Astrocyte of the hippocampus (primary cell): ENCODE results near the gene VAV3.

Source experiments
- DNase-seq: peaks from one replicate; pipeline ENCODE4 v3.0.0; 2011; ENCODE audit warnings: low read depth, low spot score

VAV3 gene

GRCh38 chr1:107793896-107794453, 171.0 kb downstream of the VAV3 start:
- peak; percentile 40 for DNase-seq

- no peak for DNase-seq
These were observed 173.6 kb downstream of the VAV3 start for GRCh38 chr1:107791348-107791747.

GRCh38 chr1:107789817-107790524, 175.0 kb downstream of the VAV3 start:
- no peak for DNase-seq

GRCh38 chr1:107788206-107789202, 176.5 kb downstream of the VAV3 start:
- peak; percentile 16 for DNase-seq

GRCh38 chr1:107787299-107787698, 177.7 kb downstream of the VAV3 start:
- DNase-seq: no peak

- no peak for DNase-seq
These were observed 178.7 kb downstream of the VAV3 start for GRCh38 chr1:107786203-107786845.

GRCh38 chr1:107785496-107786202, 179.3 kb downstream of the VAV3 start:
- DNase-seq: no peak

GRCh38 chr1:107782217-107782845, 182.6 kb downstream of the VAV3 start:
- DNase-seq: peak; percentile 79

GRCh38 chr1:107781245-107781644, 183.7 kb downstream of the VAV3 start:
- no peak for DNase-seq

GRCh38 chr1:107777664-107778047, 187.3 kb downstream of the VAV3 start:
- no peak for DNase-seq

GRCh38 chr1:107776900-107777663, 187.9 kb downstream of the VAV3 start:
- DNase-seq: no peak

GRCh38 chr1:107771377-107771776, 193.6 kb downstream of the VAV3 start:
- DNase-seq: no peak

- peak; percentile 19 for DNase-seq
These were observed 197.8 kb downstream of the VAV3 start for GRCh38 chr1:107767156-107767582.

- no peak for DNase-seq
These were observed 198.4 kb downstream of the VAV3 start for GRCh38 chr1:107766533-107766932.

GRCh38 chr1:107762751-107763390, 202.1 kb downstream of the VAV3 start:
- no peak for DNase-seq

GRCh38 chr1:107760065-107760464, 204.9 kb downstream of the VAV3 start:
- DNase-seq: no peak

GRCh38 chr1:107750364-107750959, 214.5 kb downstream of the VAV3 start:
- peak; percentile 79 for DNase-seq

GRCh38 chr1:107748531-107748930, 216.4 kb downstream of the VAV3 start:
- peak; percentile 39 for DNase-seq

GRCh38 chr1:107741242-107741641, 223.7 kb downstream of the VAV3 start:
- no peak for DNase-seq
